Stomach (tissue), 9 donors: ENCODE results near the gene DOCK1. TPM values are rescaled to one million over a fixed set of nuclear protein-coding genes. Genes with fewer than 3 reads are reported as not detected.

Source experiments
- DNase-seq, 2 donors: peaks; one replicate each; pipeline versions ENCODE4 v3.0.0 to v3.0.0-alpha.2; 2013 to 2019
- H3K27ac ChIP-seq, 5 donors: fragments of 200-600 bp in 4 of 5; sonication (generic) in 4 of 5; one replicate each; pipeline ENCODE4 v1.5.1; 2013 to 2019; ENCODE audit warnings: mild to moderate bottlenecking in 1 of 5, moderate library complexity in 1 of 5
- H3K27me3 ChIP-seq, 3 donors: fragments of 200-600 bp; sonication (generic); one replicate each; pipeline ENCODE4 v1.5.1; 2017 to 2019; ENCODE audit warnings: mixed run types in 1 of 3
- H3K36me3 ChIP-seq, 4 donors: fragments of 200-600 bp; sonication (generic); 1 replicate in 3 of 4; 2 replicates in 1 of 4; pipeline ENCODE4 v1.5.1; 2016 to 2019
- H3K4me1 ChIP-seq, 4 donors: fragments of 200-600 bp; sonication (generic); one replicate each; pipeline ENCODE4 v1.5.1; 2016 to 2019
- H3K4me3 ChIP-seq, 4 donors: fragments of 200-600 bp; sonication (generic) in 3 of 4; one replicate each; pipeline ENCODE4 v1.5.1; 2016 to 2019; ENCODE audit warnings: mild to moderate bottlenecking in 1 of 4
- H3K9me3 ChIP-seq, 4 donors: fragments of 200-600 bp; sonication (generic); one replicate each; pipeline ENCODE4 v1.5.1; 2016 to 2019
- EP300 ChIP-seq: sonication (generic); formaldehyde crosslinking; IDR thresholded peaks from one replicate; pipeline ENCODE4 v1.6.1; 2017; ENCODE audit warnings: antibody characterized with exemption
- POLR2A ChIP-seq, 4 donors: fragments of 450-650 bp; IDR thresholded peaks; one replicate each; pipeline ENCODE4 v1.6.1; 2016; ENCODE audit warnings: antibody characterized with exemption in 4 of 4, control low read depth in 2 of 4, mild to moderate bottlenecking in 1 of 4, moderate library complexity in 1 of 4
- POLR2AphosphoS5 ChIP-seq, 3 donors: sonication (generic); formaldehyde crosslinking; IDR thresholded peaks; one replicate each; pipeline ENCODE4 v1.6.1; 2016; ENCODE audit warnings: antibody characterized with exemption in 3 of 3
- WGBS, 5 donors: extraction: QIAGEN DNeasy Blood & Tissue Kit in 3 of 5; methylation state at CpG; one replicate each; pipeline versions ENCODE4 v1.1.5 to v1.1.7; 2013 to 2018; 5-methylcytosine and 5-hydroxymethylcytosine counted together
- intact Hi-C: fragments of 100-400 bp; cut with DNase I; formaldehyde crosslinking; loops from one replicate; pipeline ENCODE4 v1.15.1; 2023; ENCODE audit warnings: low total_unique reads
- polyA plus RNA-seq, 3 donors: library from polyadenylated mRNA; stranded (reverse); fragments of 200-250 nt; gene quantifications; one replicate each; pipeline ENCODE4 v1.2.3, GENCODE V29; 2013
- total RNA-seq, 5 donors: library from RNA; depleted of rRNA; stranded (reverse); fragments of >200 nt; gene quantifications; one replicate each; pipeline versions ENCODE4 v1.1.0 to v1.2.3, GENCODE V29; 2014 to 2016
- TF ChIP-seq, protein P1 (sequence below), 7 experiments: fragments of 450-650 bp in 4 of 7; fragments of 200-600 bp in 3 of 7; sonication (generic) in 3 of 7; IDR thresholded peaks; one replicate each; pipeline ENCODE4 v1.5.1; 2016 to 2019; ENCODE audit warnings: antibody characterized with exemption in 7 of 7, control low read depth in 2 of 7, mild to moderate bottlenecking in 1 of 7
- donor health status: healthy with polysubstance abuse.
- donor health status: Bipolar disorder and iron deficiency.
- donor health status: healthy.

DOCK1 gene
- total and polyA plus RNA-seq, 8 donors: 8.4 to 114 (median 35.0) TPM

DNA sequence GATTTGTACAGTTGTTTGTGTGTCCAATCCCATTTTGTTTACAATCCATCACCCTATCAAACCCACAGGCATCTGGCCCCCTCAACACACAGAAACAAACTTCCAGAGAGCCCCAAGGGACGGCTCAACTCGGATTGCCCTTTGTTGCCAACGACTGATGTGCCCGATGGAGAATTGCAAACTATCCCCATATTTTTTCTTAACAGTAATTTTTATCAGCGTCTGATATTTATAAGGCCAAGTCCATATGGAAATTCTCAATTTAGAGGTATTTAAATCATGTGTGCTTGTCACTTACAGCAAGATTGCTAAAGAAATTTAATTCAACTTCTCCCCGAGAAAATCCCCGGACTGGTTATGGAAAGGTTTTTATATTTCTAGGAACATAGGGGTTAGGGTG is 530.0 kb downstream of the DOCK1 start:
- intact Hi-C loops: no loop called here
- 68 to 88% (median 85%) methylated on average over 7 of the region's 7 CpGs for WGBS, 5 donors
- no peaks in the 10 kb centered on the region for H3K9me3 ChIP-seq
- H3K4me3 ChIP-seq: no peak overlapping the region
- peaks cover 21 to 78% (median 62%) of the 10 kb centered on the region in 4 donors for H3K36me3 ChIP-seq
- no peak overlapping the region for H3K27ac ChIP-seq
- no peaks in the 10 kb centered on the region for H3K27me3 ChIP-seq
- DNase-seq: no peak
- TF ChIP-seq EP300 (no peak), POLR2AphosphoS5 (IDR thresholded peaks at IDR 0.05) (no peak), POLR2A (IDR thresholded peaks at IDR 0.05) (no peak)
- TF ChIP-seq, protein P1, sequence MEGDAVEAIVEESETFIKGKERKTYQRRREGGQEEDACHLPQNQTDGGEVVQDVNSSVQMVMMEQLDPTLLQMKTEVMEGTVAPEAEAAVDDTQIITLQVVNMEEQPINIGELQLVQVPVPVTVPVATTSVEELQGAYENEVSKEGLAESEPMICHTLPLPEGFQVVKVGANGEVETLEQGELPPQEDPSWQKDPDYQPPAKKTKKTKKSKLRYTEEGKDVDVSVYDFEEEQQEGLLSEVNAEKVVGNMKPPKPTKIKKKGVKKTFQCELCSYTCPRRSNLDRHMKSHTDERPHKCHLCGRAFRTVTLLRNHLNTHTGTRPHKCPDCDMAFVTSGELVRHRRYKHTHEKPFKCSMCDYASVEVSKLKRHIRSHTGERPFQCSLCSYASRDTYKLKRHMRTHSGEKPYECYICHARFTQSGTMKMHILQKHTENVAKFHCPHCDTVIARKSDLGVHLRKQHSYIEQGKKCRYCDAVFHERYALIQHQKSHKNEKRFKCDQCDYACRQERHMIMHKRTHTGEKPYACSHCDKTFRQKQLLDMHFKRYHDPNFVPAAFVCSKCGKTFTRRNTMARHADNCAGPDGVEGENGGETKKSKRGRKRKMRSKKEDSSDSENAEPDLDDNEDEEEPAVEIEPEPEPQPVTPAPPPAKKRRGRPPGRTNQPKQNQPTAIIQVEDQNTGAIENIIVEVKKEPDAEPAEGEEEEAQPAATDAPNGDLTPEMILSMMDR (IDR thresholded peaks at IDR 0.05): no peak
- H3K4me1 ChIP-seq: no peaks in the 10 kb centered on the region

DNA sequence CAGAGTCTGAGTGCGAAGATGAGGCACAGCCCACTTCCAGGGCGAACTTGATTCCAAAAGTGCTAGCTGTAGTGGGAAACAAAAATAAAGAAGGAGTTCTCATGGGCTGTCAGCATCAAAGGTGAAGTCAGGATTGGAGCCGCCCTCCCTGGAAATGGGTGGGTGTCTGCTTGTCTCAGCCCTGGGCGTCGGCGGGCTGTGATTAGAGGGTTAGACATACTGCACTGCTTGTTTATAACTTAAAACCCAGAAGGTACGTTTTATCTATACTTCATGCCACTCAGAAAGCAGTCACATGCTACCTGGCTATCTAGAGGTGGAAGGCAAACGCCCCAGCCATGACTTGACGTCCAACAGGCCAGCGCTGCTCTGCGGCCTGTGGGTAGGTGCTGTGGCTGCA is 535.1 kb downstream of the DOCK1 start:
- TF ChIP-seq, protein P1 (IDR thresholded peaks at IDR 0.05): no peak
- TF ChIP-seq POLR2AphosphoS5 (IDR thresholded peaks at IDR 0.05) (no peak), POLR2A (IDR thresholded peaks at IDR 0.05) (no peak), EP300 (no peak)
- Histone ChIP-seq H3K9me3 (no peaks in the 10 kb centered on the region), H3K36me3 (peaks cover 34 to 86% (median 83%) of the 10 kb centered on the region in 4 donors), H3K27me3 (no peaks in the 10 kb centered on the region), H3K27ac (no peak overlapping the region), H3K4me1 (no peaks in the 10 kb centered on the region), H3K4me3 (no peak overlapping the region)
- intact Hi-C loops: no loop called here
- WGBS, 5 donors: 79 to 88% (median 86%) methylated on average over 9 to 11 of the region's 11 CpGs
- no peak for DNase-seq

DNA sequence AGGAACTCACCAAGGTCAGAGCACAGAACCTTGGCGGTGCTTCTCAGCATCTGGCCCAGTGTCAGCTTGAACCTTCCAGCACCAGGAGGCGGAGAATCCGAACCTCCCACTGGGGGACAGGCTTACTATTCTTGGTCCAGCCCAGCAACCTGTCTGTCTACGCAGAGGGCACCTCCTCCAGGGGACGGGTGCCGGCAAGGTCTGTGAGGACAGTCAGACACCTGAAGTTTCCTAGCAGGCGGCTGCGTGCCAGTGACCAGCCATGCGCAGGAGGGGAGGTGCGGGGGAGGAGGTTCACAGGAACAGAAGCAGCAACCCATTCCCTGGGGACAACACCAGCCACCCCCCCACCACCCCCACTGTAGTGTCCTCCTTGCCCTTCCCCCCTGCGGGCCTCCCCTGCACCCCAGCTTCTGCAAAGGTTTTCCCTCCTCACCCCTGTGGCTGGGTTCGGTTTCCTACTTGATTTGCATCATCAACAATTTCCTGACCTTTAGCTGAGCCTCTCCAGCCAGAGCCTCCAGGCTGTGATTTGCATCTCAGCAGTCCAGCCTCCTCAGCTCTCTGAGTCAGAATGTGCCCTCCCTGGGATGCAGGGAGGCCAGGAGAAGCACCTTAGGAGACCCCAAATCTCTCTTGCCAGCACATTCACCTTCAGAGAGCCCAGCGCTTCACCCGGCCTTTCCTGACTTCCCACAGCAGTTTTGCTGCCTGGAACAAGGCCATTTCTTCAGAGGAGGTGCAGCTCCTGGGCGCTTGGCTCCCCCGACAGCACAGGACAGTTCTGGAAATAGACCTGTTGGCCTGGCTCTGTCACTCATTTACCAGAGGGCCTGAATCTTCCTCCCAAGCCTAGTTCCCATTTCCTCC is 536.4 kb downstream of the DOCK1 start:
- intact Hi-C loops: no loop called here
- peaks cover 35 to 96% (median 86%) of the 10 kb centered on the region in 4 donors for H3K36me3 ChIP-seq
- H3K27ac ChIP-seq: no peak overlapping the region
- no peaks in the 10 kb centered on the region for H3K27me3 ChIP-seq
- no peaks in the 10 kb centered on the region for H3K4me1 ChIP-seq
- H3K4me3 ChIP-seq: no peak overlapping the region
- no peak for TF ChIP-seq EP300
- TF ChIP-seq POLR2A (IDR thresholded peaks at IDR 0.05): no peak
- no peak for TF ChIP-seq POLR2AphosphoS5 (IDR thresholded peaks at IDR 0.05)
- TF ChIP-seq, protein P1 (IDR thresholded peaks at IDR 0.05): no peak
- no peaks in the 10 kb centered on the region for H3K9me3 ChIP-seq
- no peak for DNase-seq
- WGBS, 5 donors: 88 to 92% (median 92%) methylated on average over 8 to 16 of the region's 16 CpGs

DNA sequence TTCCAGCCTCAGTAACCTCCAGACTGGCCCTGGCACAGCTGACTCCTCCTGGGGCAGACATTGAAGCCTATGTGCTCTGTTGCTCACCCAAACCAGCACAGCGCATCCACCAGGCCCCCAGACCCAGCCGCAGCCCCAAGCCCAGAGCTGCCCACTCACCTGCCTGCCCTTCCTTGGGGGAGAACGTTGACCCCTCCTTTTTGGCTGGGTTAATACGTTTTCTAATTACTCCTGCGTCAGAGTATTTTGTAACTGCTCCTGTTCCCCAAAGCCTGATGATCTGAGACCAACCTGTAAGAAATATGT is 536.9 kb downstream of the DOCK1 start:
- no peak overlapping the region for H3K4me3 ChIP-seq
- H3K36me3 ChIP-seq: peaks cover 35 to 99% (median 90%) of the 10 kb centered on the region in 4 donors
- 88 to 98% (median 93%) methylated on average over 5 of the region's 5 CpGs for WGBS, 5 donors
- H3K9me3 ChIP-seq: no peaks in the 10 kb centered on the region
- H3K4me1 ChIP-seq: no peaks in the 10 kb centered on the region
- no peak overlapping the region for H3K27ac ChIP-seq
- H3K27me3 ChIP-seq: no peaks in the 10 kb centered on the region
- TF ChIP-seq, protein P1 (IDR thresholded peaks at IDR 0.05): no peak
- TF ChIP-seq POLR2AphosphoS5 (IDR thresholded peaks at IDR 0.05) (no peak), POLR2A (IDR thresholded peaks at IDR 0.05) (no peak), EP300 (no peak)
- no peak for DNase-seq
- intact Hi-C loops: no loop called here
